ENCODE data around the gene DIS3L2.
"Not testable (repeated sequence)": the region's sequence is repeated elsewhere in the genome, so short reads cannot be mapped to it uniquely, and the experiment has no call there.

Gene DIS3L2

GRCh38 chr2:232319067-232319802, 357.7 kb downstream of the DIS3L2 start:
- DNase-seq = no peak

- DNase-seq = no peak
Observed at GRCh38 chr2:232319803-232320442, 358.4 kb downstream of the DIS3L2 start.

- DNase-seq = no peak
Observed at GRCh38 chr2:232320443-232320803, 358.9 kb downstream of the DIS3L2 start.

- DNase-seq = no peak
Observed at GRCh38 chr2:232321156-232321816, 359.8 kb downstream of the DIS3L2 start.

GRCh38 chr2:232321817-232322559, 360.5 kb downstream of the DIS3L2 start:
- DNase-seq = no peak

- DNase-seq = peak in 2 of 56 donors; percentile 16 to 22
Observed at GRCh38 chr2:232322560-232323327, 361.2 kb downstream of the DIS3L2 start.

- no peak for DNase-seq
Observed at GRCh38 chr2:232323328-232323650, 361.8 kb downstream of the DIS3L2 start.

GRCh38 chr2:232323967-232324366, 362.5 kb downstream of the DIS3L2 start:
- not testable (repeated sequence) for DNase-seq

GRCh38 chr2:232324778-232325177, 363.3 kb downstream of the DIS3L2 start:
- no peak for DNase-seq

GRCh38 chr2:232325324-232326273, 364.1 kb downstream of the DIS3L2 start:
- peak in 24 of 56 donors; percentile 17 to 71 (median 42) for DNase-seq

- not testable (repeated sequence) for DNase-seq
Observed at GRCh38 chr2:232326274-232327104, 365.0 kb downstream of the DIS3L2 start.

GRCh38 chr2:232327105-232328031, 365.9 kb downstream of the DIS3L2 start:
- peak in 44 of 56 donors; percentile 9 to 81 (median 46) for DNase-seq

- DNase-seq = no peak
Observed at GRCh38 chr2:232328032-232328422, 366.5 kb downstream of the DIS3L2 start.

- DNase-seq = no peak
Observed at GRCh38 chr2:232328516-232329460, 367.3 kb downstream of the DIS3L2 start.

- no peak for DNase-seq
Observed at GRCh38 chr2:232329716-232330067, 368.2 kb downstream of the DIS3L2 start.

Measured in amygdala (tissue), 56 donors.